ENCODE results near the gene CDX1.

The CDX1 gene
- total RNA-seq, result 0 reads per million in 3 donors

DNA sequence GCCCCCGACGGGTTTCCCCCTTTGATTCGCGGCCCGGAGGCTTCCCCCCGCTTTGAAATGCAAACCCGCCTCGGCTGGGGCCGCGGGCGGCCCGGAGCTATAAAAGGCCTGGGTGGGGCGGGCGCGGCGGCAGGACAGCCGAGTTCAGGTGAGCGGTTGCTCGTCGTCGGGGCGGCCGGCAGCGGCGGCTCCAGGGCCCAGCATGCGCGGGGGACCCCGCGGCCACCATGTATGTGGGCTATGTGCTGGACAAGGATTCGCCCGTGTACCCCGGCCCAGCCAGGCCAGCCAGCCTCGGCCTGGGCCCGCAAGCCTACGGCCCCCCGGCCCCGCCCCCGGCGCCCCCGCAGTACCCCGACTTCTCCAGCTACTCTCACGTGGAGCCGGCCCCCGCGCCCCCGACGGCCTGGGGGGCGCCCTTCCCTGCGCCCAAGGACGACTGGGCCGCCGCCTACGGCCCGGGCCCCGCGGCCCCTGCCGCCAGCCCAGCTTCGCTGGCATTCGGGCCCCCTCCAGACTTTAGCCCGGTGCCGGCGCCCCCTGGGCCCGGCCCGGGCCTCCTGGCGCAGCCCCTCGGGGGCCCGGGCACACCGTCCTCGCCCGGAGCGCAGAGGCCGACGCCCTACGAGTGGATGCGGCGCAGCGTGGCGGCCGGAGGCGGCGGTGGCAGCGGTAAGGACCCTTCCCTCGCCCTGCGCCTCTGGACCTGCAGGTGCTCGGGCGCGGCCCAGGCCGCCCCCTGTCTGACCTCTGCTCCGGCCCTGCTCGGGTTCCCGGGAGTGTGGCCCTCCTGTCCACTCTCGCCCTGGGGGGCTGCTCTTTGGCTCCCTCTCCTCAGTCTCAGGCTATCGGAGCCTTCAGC, at the start of gene CDX1:
Gene CDX1, plus strand, starts transcription at position 129 of the 862 bp plus-strand sequence. Its CDS starts 99 bp downstream, at position 228.
- Histone ChIP-seq H3K36me3 (ENCODE audit: control insufficient read depth, insufficient read depth, low read length) (no peaks in the 10 kb centered on the region), H3K9me3 (ENCODE audit: control insufficient read depth, low read length) (no peaks in the 10 kb centered on the region), H3K4me1 (ENCODE audit: control insufficient read depth, insufficient read depth, low read length, poor library complexity, severe bottlenecking) (no peaks in the 10 kb centered on the region), H3K4me3 (ENCODE audit: insufficient read depth, low read depth, low read length, poor library complexity, severe bottlenecking) (no peak within 1 kb of the TSS), H3K27ac (ENCODE audit: insufficient read depth, low read length, poor library complexity, severe bottlenecking) (no peak within 1 kb of the TSS), H3K27me3 (replicated peaks; ENCODE audit: control insufficient read depth, insufficient read depth, low read length, poor library complexity, severe bottlenecking) (peaks cover 20% of the 10 kb centered on the region)
- no peak for DNase-seq

DNA sequence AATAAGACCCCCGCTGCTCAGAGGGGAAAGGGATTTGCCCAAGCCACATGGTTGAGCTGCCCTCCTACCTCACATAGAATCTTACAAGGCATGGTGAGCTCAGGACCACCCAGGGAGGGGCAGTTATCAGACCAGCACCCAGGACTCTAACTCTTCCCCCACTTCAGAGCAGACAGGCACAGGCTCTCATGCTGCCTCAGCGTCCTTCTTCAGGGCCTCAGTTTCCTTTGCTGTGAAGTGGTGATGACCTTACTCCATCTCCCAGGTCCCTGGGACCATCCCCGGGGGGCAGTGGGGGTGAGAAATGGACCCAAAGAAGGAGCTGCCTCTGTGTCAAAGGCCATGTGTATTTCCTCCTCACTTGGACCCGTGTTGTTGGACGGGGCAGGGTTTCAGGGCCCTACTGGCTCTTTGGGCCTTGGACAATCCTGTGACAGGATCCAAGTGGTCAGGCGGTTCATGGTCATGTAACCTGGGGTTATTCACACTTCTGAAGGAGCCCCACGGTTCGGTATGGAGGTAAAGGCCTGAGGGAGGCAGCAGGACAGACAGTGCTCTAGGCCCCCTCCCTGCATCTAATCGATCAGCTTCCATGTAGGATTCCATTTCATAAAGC, 48.5 kb upstream of the CDX1 start:
- Histone ChIP-seq H3K9me3 (ENCODE audit: control insufficient read depth, low read length) (no peaks in the 10 kb centered on the region), H3K27ac (ENCODE audit: insufficient read depth, low read length, poor library complexity, severe bottlenecking) (no peak overlapping the region), H3K4me3 (ENCODE audit: insufficient read depth, low read depth, low read length, poor library complexity, severe bottlenecking) (no peak overlapping the region), H3K27me3 (replicated peaks; ENCODE audit: control insufficient read depth, insufficient read depth, low read length, poor library complexity, severe bottlenecking) (no peaks in the 10 kb centered on the region), H3K36me3 (ENCODE audit: control insufficient read depth, insufficient read depth, low read length) (no peaks in the 10 kb centered on the region), H3K4me1 (ENCODE audit: control insufficient read depth, insufficient read depth, low read length, poor library complexity, severe bottlenecking) (no peaks in the 10 kb centered on the region)
- no peak for DNase-seq

DNA sequence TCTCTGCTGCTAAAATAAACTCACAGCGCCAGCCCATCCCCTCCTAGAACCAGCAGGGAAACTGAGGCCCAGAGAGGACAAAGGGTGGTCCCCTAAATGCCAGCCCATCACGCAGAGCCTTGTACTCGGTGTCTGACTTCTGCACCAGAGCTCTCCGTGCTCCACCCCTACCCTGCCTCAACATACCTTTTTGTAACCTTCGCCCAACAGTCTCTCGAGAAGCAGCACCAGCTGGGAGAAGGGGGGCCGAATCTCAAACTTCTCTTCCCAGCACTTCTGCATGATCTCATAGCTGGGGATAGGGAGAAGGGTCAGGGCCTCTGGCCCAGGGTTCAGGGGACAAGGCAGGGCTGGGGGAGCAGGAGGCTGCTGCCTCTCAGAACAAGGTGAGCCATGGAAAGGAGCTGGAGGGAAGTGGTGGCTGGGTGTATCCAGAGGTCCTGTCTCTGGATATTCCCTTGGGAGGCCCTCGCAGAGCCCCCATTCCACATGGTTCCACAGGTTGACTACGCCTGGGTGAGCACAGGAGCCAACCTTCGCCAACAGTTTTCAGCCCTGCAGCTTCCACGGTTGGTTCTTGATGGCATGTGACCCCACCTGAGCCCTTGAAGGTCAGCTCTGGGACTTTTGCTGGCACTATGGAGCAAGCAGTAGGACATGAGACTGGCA, 47.9 kb upstream of the CDX1 start:
- Histone ChIP-seq H3K27ac (ENCODE audit: insufficient read depth, low read length, poor library complexity, severe bottlenecking) (no peak overlapping the region), H3K36me3 (ENCODE audit: control insufficient read depth, insufficient read depth, low read length) (no peaks in the 10 kb centered on the region), H3K9me3 (ENCODE audit: control insufficient read depth, low read length) (no peaks in the 10 kb centered on the region), H3K4me3 (ENCODE audit: insufficient read depth, low read depth, low read length, poor library complexity, severe bottlenecking) (no peak overlapping the region), H3K4me1 (ENCODE audit: control insufficient read depth, insufficient read depth, low read length, poor library complexity, severe bottlenecking) (no peaks in the 10 kb centered on the region), H3K27me3 (replicated peaks; ENCODE audit: control insufficient read depth, insufficient read depth, low read length, poor library complexity, severe bottlenecking) (no peaks in the 10 kb centered on the region)
- DNase-seq, result no peak

DNA sequence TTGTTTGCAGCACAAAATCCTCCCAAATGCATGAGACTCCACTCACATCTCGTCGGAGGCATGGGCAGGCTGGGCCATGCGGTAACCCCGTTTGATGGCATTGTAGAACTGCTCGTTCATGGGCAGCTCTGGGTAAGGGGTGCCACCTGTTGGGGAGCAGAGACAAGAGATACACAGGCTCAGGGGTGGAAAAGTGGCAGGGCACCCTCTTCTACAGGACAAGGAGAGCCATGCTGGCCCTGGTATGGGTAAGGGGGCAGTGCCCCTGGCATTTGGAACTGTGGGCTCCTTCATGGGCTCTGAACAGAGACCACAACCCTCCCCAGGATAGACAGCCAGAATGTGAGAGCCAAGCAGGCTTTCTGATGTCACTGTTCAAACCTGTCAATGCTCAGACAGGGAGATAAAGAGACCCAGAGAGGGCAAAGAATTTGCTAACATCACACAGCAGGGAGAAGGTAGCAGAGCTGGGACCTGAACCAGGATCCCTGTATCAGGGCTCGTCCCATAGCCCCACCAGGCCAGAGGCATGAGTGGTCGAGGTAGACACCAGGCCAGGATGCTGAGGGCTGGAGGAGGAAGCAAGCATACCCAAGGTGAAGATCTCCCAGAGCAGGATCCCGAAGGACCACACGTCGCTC, 47.0 kb upstream of the CDX1 start:
- H3K36me3 ChIP-seq (ENCODE audit: control insufficient read depth, insufficient read depth, low read length), result no peaks in the 10 kb centered on the region
- no peaks in the 10 kb centered on the region for H3K9me3 ChIP-seq (ENCODE audit: control insufficient read depth, low read length)
- no peak for DNase-seq

DNA sequence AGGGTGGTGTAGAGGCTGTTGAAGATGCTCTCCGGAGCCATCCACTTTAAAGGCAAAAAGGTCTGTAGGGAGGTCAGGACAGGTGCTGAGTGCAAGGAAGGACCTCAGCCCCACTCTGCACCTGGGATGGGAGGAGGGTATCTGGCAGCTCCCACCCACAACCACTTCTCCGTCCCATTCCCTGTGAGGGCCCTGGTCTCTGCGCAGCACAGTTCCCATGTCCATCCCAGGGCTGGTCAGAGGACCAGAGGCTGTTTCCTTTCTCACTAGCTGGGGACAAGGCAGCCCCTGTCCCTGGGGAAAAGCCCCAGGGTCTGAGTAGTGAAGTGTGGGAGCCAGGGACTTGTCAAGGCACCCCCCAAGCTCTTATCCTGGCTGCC, 46.5 kb upstream of the CDX1 start:
- Histone ChIP-seq H3K4me3 (ENCODE audit: insufficient read depth, low read depth, low read length, poor library complexity, severe bottlenecking) (no peak overlapping the region), H3K36me3 (ENCODE audit: control insufficient read depth, insufficient read depth, low read length) (no peaks in the 10 kb centered on the region), H3K27ac (ENCODE audit: insufficient read depth, low read length, poor library complexity, severe bottlenecking) (no peak overlapping the region), H3K9me3 (ENCODE audit: control insufficient read depth, low read length) (no peaks in the 10 kb centered on the region), H3K27me3 (replicated peaks; ENCODE audit: control insufficient read depth, insufficient read depth, low read length, poor library complexity, severe bottlenecking) (no peaks in the 10 kb centered on the region), H3K4me1 (ENCODE audit: control insufficient read depth, insufficient read depth, low read length, poor library complexity, severe bottlenecking) (no peaks in the 10 kb centered on the region)
- no peak for DNase-seq

More for the DNA sequence above, 47.0 kb upstream of the CDX1 start:
- Histone ChIP-seq H3K27me3 (replicated peaks; ENCODE audit: control insufficient read depth, insufficient read depth, low read length, poor library complexity, severe bottlenecking) (no peaks in the 10 kb centered on the region), H3K27ac (ENCODE audit: insufficient read depth, low read length, poor library complexity, severe bottlenecking) (no peak overlapping the region), H3K4me1 (ENCODE audit: control insufficient read depth, insufficient read depth, low read length, poor library complexity, severe bottlenecking) (no peaks in the 10 kb centered on the region), H3K4me3 (ENCODE audit: insufficient read depth, low read depth, low read length, poor library complexity, severe bottlenecking) (no peak overlapping the region)

DNA sequence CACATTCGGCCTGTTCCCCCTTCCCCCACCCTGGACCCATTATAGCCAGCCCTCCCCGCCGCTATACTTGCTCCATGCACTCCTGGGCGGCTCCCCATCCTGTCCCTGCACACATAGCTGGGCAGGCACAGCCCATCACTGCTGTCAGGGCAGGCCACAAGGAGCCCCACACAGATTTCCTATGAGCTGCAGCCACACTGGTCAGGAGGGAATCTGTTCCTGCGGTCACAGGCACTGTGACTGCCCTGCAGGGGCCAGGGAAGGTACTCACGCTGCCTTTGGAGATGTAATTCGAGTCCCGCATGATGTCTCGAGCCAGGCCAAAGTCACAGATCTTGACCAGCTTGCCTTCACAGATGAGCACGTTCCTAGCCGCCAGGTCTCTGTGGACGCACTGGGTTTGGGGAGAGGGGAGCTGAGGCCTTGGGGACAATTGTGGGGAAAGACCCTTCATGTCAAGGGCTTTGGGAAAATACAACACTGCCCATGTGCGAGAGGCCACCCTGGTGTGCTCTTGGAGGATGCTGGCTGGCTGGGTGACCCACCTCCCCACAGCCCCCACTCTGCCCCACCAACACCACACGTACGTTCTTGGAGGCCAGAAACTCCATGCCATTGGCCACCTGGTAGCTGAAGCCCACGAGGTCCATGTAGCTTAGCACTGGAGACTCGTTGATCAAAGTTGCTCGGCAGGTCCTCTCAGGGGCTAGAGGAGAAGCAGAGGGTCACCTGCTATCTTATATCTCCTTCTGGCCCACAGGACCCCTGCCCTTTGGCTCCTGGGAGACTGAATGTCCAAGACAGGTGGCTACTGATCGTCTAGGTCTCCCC, 45.7 kb upstream of the CDX1 start:
- H3K4me3 ChIP-seq (ENCODE audit: insufficient read depth, low read depth, low read length, poor library complexity, severe bottlenecking), result no peak overlapping the region
- H3K36me3 ChIP-seq (ENCODE audit: control insufficient read depth, insufficient read depth, low read length), result no peaks in the 10 kb centered on the region
- no peak overlapping the region for H3K27ac ChIP-seq (ENCODE audit: insufficient read depth, low read length, poor library complexity, severe bottlenecking)
- H3K9me3 ChIP-seq (ENCODE audit: control insufficient read depth, low read length), result no peaks in the 10 kb centered on the region
- no peak for DNase-seq
- no peaks in the 10 kb centered on the region for H3K27me3 ChIP-seq (replicated peaks; ENCODE audit: control insufficient read depth, insufficient read depth, low read length, poor library complexity, severe bottlenecking)
- H3K4me1 ChIP-seq (ENCODE audit: control insufficient read depth, insufficient read depth, low read length, poor library complexity, severe bottlenecking), result no peaks in the 10 kb centered on the region

DNA sequence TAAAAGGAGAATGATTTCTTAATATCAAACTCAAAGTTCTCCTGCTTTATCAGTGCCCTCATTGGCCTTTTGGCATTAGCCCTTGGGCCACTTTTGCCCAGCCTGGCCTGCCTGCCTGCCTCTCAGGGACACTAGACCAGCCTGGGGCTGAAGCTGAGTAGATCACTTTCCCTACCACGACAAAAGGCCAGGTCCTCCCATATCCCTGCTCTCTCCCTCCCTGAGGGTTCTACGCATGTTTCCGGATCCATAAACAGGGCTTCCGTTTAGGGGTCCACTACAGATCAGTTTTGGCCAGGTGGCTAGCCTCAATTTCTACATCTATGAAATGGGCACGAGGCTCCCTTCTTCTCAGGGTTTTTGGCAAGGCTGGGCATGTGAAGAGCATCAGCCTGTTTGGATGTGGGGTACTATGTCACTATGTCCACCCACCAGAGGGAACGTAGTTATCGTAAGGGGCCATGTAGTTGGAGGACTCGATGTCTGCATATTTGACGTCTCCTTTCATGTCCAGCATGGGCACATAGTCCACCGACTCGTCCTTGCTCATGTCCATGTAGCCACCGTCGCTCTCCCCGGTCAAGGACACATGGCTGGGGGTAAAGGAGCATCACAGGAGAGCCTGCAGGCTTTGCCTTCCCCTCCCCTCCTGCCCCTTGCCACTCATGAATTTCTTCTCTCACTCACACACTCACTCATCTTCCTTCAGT, 45.0 kb upstream of the CDX1 start:
- Histone ChIP-seq H3K9me3 (ENCODE audit: control insufficient read depth, low read length) (no peaks in the 10 kb centered on the region), H3K36me3 (ENCODE audit: control insufficient read depth, insufficient read depth, low read length) (no peaks in the 10 kb centered on the region), H3K4me1 (ENCODE audit: control insufficient read depth, insufficient read depth, low read length, poor library complexity, severe bottlenecking) (no peaks in the 10 kb centered on the region), H3K4me3 (ENCODE audit: insufficient read depth, low read depth, low read length, poor library complexity, severe bottlenecking) (no peak overlapping the region), H3K27me3 (replicated peaks; ENCODE audit: control insufficient read depth, insufficient read depth, low read length, poor library complexity, severe bottlenecking) (no peaks in the 10 kb centered on the region), H3K27ac (ENCODE audit: insufficient read depth, low read length, poor library complexity, severe bottlenecking) (no peak overlapping the region)
- no peak for DNase-seq

DNA sequence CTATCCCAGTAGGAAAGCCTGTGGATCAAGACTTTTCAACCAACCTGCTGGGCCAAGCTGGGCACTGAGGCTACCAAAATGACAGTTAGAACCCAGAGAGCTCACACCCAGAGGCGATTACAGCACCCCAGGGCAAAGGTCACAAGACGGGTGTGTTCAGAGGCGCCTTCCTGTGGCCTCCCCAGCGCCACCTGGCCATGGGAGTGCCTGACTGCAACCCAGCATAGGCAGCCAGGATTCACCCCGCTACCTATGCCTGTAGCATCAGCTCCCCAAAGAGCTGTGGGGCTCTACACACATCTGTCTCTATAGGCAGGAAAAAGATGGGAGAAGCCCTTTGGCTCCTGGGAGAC, 44.4 kb upstream of the CDX1 start:
- H3K27ac ChIP-seq (ENCODE audit: insufficient read depth, low read length, poor library complexity, severe bottlenecking), result no peak overlapping the region
- H3K9me3 ChIP-seq (ENCODE audit: control insufficient read depth, low read length), result no peaks in the 10 kb centered on the region
- no peaks in the 10 kb centered on the region for H3K27me3 ChIP-seq (replicated peaks; ENCODE audit: control insufficient read depth, insufficient read depth, low read length, poor library complexity, severe bottlenecking)
- no peaks in the 10 kb centered on the region for H3K4me1 ChIP-seq (ENCODE audit: control insufficient read depth, insufficient read depth, low read length, poor library complexity, severe bottlenecking)
- H3K36me3 ChIP-seq (ENCODE audit: control insufficient read depth, insufficient read depth, low read length), result no peaks in the 10 kb centered on the region
- H3K4me3 ChIP-seq (ENCODE audit: insufficient read depth, low read depth, low read length, poor library complexity, severe bottlenecking), result no peak overlapping the region
- no peak for DNase-seq

Measured in effector memory CD4-positive, alpha-beta T cell (primary cell).